Limb (tissue), 2 donors: Measurements from ENCODE around the gene NME1.
"Not testable (repeated sequence)": the region's sequence is repeated elsewhere in the genome, so short reads cannot be mapped to it uniquely, and the experiment has no call there.

ENCODE experiments used
- DNase-seq, 2 donors: peaks; one replicate each; pipeline ENCODE4 v3.0.0-alpha.2; 2016; ENCODE audit errors: extremely low spot score in 2 of 2

NME1 gene

GRCh38 chr17:51153210-51154072 is at the start of gene NME1:
Gene NME1 (plus strand): TSS chr17:51153559. CDS start chr17:51155655, 2,096 bp downstream.
- peak; percentile 98 to 99 for DNase-seq

- no peak for DNase-seq
These were observed 45.6 kb upstream of the NME1 start for GRCh38 chr17:51107778-51108177.

GRCh38 chr17:51112303-51113222 is 40.8 kb upstream of the NME1 start:
- not testable (repeated sequence) for DNase-seq

- DNase-seq: no peak
These were observed 38.2 kb upstream of the NME1 start for GRCh38 chr17:51115179-51115578.

- no peak for DNase-seq
These were observed 34.8 kb upstream of the NME1 start for GRCh38 chr17:51118330-51119195.

- DNase-seq: peak; percentile 75 to 76
These were observed 33.7 kb upstream of the NME1 start for GRCh38 chr17:51119415-51120356.

- peak in 1 of 2 donors; percentile 12 for DNase-seq
These were observed 33.0 kb upstream of the NME1 start for GRCh38 chr17:51120357-51120738.

- peak; percentile 96 to 98 for DNase-seq
These were observed 32.4 kb upstream of the NME1 start, which contains the start of gene SPAG9 for GRCh38 chr17:51120739-51121619. Gene SPAG9 (minus strand): TSS chr17:51120868. CDS start chr17:51120656, 212 bp downstream.

- peak; percentile 55 to 76 for DNase-seq
These were observed 31.5 kb upstream of the NME1 start for GRCh38 chr17:51121620-51122472.

- DNase-seq: not testable (repeated sequence)
These were observed 30.8 kb upstream of the NME1 start for GRCh38 chr17:51122473-51123115.

GRCh38 chr17:51124640-51125503 is 28.5 kb upstream of the NME1 start:
- DNase-seq: no peak

GRCh38 chr17:51128076-51128475 is 25.3 kb upstream of the NME1 start:
- no peak for DNase-seq

- DNase-seq: no peak
These were observed 20.4 kb upstream of the NME1 start for GRCh38 chr17:51132964-51133319.

GRCh38 chr17:51133365-51133764 is 20.0 kb upstream of the NME1 start:
- DNase-seq: no peak

GRCh38 chr17:51135956-51136355 is 17.4 kb upstream of the NME1 start:
- no peak for DNase-seq

GRCh38 chr17:51142597-51142996 is 10.8 kb upstream of the NME1 start:
- no peak for DNase-seq
